Measurements from ENCODE around the gene JAZF1. TPM values are rescaled to one million over a fixed set of nuclear protein-coding genes. Genes with fewer than 3 reads are reported as not detected.

The JAZF1 gene
- total RNA-seq, 1 donor from 2014 or later, result 6.4 TPM

DNA sequence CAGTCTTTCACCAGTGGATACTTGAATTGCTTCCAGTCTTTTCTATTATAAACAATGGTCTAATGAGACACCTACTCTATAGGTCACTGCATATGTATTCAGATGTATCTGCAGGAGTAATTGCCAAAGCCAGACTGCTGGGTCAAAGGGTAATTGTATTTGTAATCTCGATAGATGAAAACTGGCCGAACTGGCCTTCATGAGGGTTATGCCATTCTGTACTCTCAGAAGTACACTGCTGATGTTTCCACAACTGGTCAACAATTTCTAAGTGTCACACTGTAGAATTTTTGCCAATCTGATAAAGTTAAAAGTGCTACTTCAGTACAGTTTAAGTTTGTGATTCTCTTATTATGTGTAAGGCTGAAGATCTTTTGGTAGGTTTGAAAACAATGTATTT lies 64.6 kb downstream of the JAZF1 start:
- Mint-ChIP-seq H3K36me3 (ENCODE audit: insufficient read depth) (no peaks in the 10 kb centered on the region), H3K27me3 (no peaks in the 10 kb centered on the region), H3K9me3 (ENCODE audit: low read depth) (no peaks in the 10 kb centered on the region), H3K4me1 (ENCODE audit: low read depth) (peaks cover 16% of the 10 kb centered on the region), H3K27ac (no peak overlapping the region), H3K4me3 (ENCODE audit: low read depth) (no peak overlapping the region)
- TF ChIP-seq, protein P1, sequence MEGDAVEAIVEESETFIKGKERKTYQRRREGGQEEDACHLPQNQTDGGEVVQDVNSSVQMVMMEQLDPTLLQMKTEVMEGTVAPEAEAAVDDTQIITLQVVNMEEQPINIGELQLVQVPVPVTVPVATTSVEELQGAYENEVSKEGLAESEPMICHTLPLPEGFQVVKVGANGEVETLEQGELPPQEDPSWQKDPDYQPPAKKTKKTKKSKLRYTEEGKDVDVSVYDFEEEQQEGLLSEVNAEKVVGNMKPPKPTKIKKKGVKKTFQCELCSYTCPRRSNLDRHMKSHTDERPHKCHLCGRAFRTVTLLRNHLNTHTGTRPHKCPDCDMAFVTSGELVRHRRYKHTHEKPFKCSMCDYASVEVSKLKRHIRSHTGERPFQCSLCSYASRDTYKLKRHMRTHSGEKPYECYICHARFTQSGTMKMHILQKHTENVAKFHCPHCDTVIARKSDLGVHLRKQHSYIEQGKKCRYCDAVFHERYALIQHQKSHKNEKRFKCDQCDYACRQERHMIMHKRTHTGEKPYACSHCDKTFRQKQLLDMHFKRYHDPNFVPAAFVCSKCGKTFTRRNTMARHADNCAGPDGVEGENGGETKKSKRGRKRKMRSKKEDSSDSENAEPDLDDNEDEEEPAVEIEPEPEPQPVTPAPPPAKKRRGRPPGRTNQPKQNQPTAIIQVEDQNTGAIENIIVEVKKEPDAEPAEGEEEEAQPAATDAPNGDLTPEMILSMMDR (IDR thresholded peaks at IDR 0.05; ENCODE audit: unreplicated experiment), result no peak
- DNase-seq (ENCODE audit: low spot score, unreplicated experiment), result no peak

DNA sequence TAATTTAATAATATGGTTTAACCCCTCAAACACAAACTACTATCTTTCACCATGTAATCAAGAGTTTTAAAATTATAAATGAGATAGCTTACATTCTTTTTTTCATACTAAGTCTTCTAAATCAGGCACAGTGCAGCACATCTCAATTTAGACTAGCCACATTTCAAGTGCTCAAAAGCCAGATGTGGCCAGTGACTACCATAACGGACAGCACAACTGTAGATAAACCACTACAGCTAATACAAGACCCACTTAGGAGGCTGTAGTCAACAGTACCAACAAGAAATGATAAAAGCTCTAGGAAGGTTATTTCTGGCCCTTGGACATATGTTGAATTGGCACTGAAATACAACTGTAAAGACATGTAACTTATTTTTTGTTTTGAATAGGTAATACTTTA lies 65.3 kb downstream of the JAZF1 start:
- no peaks in the 10 kb centered on the region for H3K36me3 Mint-ChIP-seq (ENCODE audit: insufficient read depth)
- H3K27ac Mint-ChIP-seq, result no peak overlapping the region
- no peak for DNase-seq (ENCODE audit: low spot score, unreplicated experiment)
- H3K27me3 Mint-ChIP-seq, result no peaks in the 10 kb centered on the region
- H3K9me3 Mint-ChIP-seq (ENCODE audit: low read depth), result no peaks in the 10 kb centered on the region
- peaks cover 16% of the 10 kb centered on the region for H3K4me1 Mint-ChIP-seq (ENCODE audit: low read depth)
- no peak overlapping the region for H3K4me3 Mint-ChIP-seq (ENCODE audit: low read depth)
- TF ChIP-seq, protein P1 (IDR thresholded peaks at IDR 0.05; ENCODE audit: unreplicated experiment), result no peak

DNA sequence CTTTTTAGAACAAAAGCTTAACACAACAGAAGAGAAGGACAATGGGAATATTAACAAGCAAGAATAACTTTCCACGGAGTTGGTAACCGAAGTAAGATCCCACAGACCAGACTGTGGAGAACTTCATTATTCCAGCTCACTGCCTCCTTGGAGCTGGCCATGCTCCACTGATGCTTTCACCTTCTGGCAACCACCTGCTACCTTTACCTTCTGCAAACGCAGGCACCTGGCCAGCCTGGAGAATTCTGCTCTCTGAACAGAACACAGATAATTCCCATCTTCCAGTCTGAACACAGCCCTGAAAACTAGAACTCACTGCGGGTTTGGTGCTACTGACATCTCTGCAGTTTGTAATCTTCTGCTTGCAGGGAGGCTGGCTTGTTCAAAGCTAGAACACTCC lies 66.5 kb downstream of the JAZF1 start:
- Mint-ChIP-seq H3K4me3 (ENCODE audit: low read depth) (no peak overlapping the region), H3K27ac (no peak overlapping the region), H3K4me1 (ENCODE audit: low read depth) (peaks cover 13% of the 10 kb centered on the region), H3K27me3 (no peaks in the 10 kb centered on the region), H3K9me3 (ENCODE audit: low read depth) (no peaks in the 10 kb centered on the region), H3K36me3 (ENCODE audit: insufficient read depth) (no peaks in the 10 kb centered on the region)
- no peak for DNase-seq (ENCODE audit: low spot score, unreplicated experiment)
- TF ChIP-seq, protein P1 (IDR thresholded peaks at IDR 0.05; ENCODE audit: unreplicated experiment), result no peak

DNA sequence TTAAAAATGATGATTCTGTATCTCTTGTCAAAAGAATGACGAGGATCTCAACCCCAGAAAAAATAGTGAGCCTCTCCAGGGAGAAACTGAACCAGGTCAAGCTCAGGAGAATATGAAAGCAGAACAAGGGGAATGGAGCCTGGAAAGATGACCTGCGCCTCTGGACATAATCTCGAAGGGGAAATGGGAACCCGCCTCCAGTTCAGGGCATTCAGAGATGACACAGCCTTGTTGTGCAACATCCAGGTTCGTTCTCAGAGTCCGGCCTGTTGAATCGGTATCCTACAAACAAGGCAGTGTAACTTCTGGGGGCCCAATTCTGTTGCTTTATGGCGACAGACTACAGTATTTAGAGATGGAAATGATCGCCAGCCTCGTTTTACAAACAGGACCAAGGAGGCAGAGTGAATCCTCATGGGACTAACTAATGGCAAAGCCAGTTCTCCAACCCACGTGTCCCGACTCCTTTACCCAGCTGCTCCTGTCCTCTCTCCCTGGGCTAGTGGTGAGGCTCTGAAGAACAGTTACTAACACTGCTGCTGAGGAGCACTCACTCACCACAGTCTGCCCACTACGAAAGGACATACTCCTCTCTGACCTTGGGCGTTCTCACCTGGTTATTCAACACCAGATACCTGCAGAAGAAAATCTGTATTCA lies 67.6 kb downstream of the JAZF1 start:
- H3K27me3 Mint-ChIP-seq, result peaks cover 4% of the 10 kb centered on the region
- DNase-seq (ENCODE audit: low spot score, unreplicated experiment), result no peak
- H3K36me3 Mint-ChIP-seq (ENCODE audit: insufficient read depth), result no peaks in the 10 kb centered on the region
- no peak overlapping the region for H3K4me3 Mint-ChIP-seq (ENCODE audit: low read depth)
- TF ChIP-seq, protein P1 (IDR thresholded peaks at IDR 0.05; ENCODE audit: unreplicated experiment), result no peak
- peaks cover 13% of the 10 kb centered on the region for H3K4me1 Mint-ChIP-seq (ENCODE audit: low read depth)
- no peaks in the 10 kb centered on the region for H3K9me3 Mint-ChIP-seq (ENCODE audit: low read depth)
- H3K27ac Mint-ChIP-seq, result no peak overlapping the region

GRCh38 chr7:28112467-28112866 lies 68.1 kb downstream of the JAZF1 start:
- Mint-ChIP-seq H3K4me1 (ENCODE audit: low read depth) (peaks cover 13% of the 10 kb centered on the region), H3K9me3 (ENCODE audit: low read depth) (no peaks in the 10 kb centered on the region), H3K27ac (no peak overlapping the region), H3K4me3 (ENCODE audit: low read depth) (no peak overlapping the region), H3K36me3 (ENCODE audit: insufficient read depth) (no peaks in the 10 kb centered on the region), H3K27me3 (peaks cover 5% of the 10 kb centered on the region)
- DNase-seq (ENCODE audit: low spot score, unreplicated experiment), result no peak
- TF ChIP-seq, protein P1 (IDR thresholded peaks at IDR 0.05; ENCODE audit: unreplicated experiment), result no peak

Measured in progenitor cell of endocrine pancreas (in vitro differentiated cells).